HL-60 (cell line): ENCODE results near the gene TMEM183A.

Experiments
- DNase-seq, 2 experiments: peaks; one replicate each; pipeline ENCODE4 v3.0.0-alpha.2; 2010 to 2020; ENCODE audit warnings: low read depth in 1 of 2, low spot score in 1 of 2
- H3K27ac ChIP-seq: fragments of 250-450 bp; sonication (Bioruptor Pico); replicated peaks from 2 replicates; pipeline ENCODE4 v1.5.1; 2020; ENCODE audit warnings: mild to moderate bottlenecking, moderate library complexity
- H3K27me3 ChIP-seq: fragments of 250-450 bp; sonication (Bioruptor Pico); 2 replicates; pipeline ENCODE4 v1.5.1; 2021; ENCODE audit warnings: mild to moderate bottlenecking, moderate library complexity; ENCODE audit not compliant: insufficient read depth, poor library complexity, severe bottlenecking
- H3K4me3 ChIP-seq: replicated peaks from 2 replicates; pipeline ENCODE4 v1.5.1; 2011; ENCODE audit warnings: mild to moderate bottlenecking, control low read depth, low read length; ENCODE audit not compliant: insufficient read depth
- CTCF ChIP-seq: IDR thresholded peaks from one replicate; pipeline ENCODE4 v1.5.1; 2011; ENCODE audit warnings: low read length, control low read depth, inconsistent platforms; ENCODE audit not compliant: insufficient read depth
- GABPA ChIP-seq: IDR thresholded peaks from 2 replicates; pipeline ENCODE4 v1.6.1; 2012; ENCODE audit warnings: low read depth
- POLR2AphosphoS5 ChIP-seq: IDR thresholded peaks from 2 replicates; pipeline ENCODE4 v1.6.1; 2012; ENCODE audit warnings: low read depth
- SPI1 ChIP-seq: IDR thresholded peaks from 2 replicates; pipeline ENCODE4 v1.6.1; 2012; ENCODE audit warnings: low read depth, mild to moderate bottlenecking, borderline replicate concordance
- long read RNA-seq: library from polyadenylated mRNA; unstranded; transcript quantifications from one replicate; pipeline ENCODE4 v2.0.0, GENCODE V29; 2020
- TF ChIP-seq, protein P1 (sequence below): IDR thresholded peaks from 2 replicates; pipeline ENCODE4 v1.6.1; 2012; ENCODE audit warnings: low read depth; ENCODE audit not compliant: insufficient replicate concordance

The TMEM183A gene, protein sequence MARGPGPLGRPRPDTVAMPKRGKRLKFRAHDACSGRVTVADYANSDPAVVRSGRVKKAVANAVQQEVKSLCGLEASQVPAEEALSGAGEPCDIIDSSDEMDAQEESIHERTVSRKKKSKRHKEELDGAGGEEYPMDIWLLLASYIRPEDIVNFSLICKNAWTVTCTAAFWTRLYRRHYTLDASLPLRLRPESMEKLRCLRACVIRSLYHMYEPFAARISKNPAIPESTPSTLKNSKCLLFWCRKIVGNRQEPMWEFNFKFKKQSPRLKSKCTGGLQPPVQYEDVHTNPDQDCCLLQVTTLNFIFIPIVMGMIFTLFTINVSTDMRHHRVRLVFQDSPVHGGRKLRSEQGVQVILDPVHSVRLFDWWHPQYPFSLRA
- long read RNA-seq, transcript TMEM183A-201 (8 exons, 3,019 nt): major isoform, 392 of 613 reads
- long read RNA-seq, partial matches to known transcripts: 13 of 613 reads
- long read RNA-seq, other reads (novel, unspliced or antisense): 208 of 613 reads

- peak; percentile 97 to 98 for DNase-seq
- TF ChIP-seq POLR2AphosphoS5 (peak; percentile 99), GABPA (no peak), SPI1 (no peak)
- TF ChIP-seq, protein P1, sequence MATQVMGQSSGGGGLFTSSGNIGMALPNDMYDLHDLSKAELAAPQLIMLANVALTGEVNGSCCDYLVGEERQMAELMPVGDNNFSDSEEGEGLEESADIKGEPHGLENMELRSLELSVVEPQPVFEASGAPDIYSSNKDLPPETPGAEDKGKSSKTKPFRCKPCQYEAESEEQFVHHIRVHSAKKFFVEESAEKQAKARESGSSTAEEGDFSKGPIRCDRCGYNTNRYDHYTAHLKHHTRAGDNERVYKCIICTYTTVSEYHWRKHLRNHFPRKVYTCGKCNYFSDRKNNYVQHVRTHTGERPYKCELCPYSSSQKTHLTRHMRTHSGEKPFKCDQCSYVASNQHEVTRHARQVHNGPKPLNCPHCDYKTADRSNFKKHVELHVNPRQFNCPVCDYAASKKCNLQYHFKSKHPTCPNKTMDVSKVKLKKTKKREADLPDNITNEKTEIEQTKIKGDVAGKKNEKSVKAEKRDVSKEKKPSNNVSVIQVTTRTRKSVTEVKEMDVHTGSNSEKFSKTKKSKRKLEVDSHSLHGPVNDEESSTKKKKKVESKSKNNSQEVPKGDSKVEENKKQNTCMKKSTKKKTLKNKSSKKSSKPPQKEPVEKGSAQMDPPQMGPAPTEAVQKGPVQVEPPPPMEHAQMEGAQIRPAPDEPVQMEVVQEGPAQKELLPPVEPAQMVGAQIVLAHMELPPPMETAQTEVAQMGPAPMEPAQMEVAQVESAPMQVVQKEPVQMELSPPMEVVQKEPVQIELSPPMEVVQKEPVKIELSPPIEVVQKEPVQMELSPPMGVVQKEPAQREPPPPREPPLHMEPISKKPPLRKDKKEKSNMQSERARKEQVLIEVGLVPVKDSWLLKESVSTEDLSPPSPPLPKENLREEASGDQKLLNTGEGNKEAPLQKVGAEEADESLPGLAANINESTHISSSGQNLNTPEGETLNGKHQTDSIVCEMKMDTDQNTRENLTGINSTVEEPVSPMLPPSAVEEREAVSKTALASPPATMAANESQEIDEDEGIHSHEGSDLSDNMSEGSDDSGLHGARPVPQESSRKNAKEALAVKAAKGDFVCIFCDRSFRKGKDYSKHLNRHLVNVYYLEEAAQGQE: peak; percentile 26
These were observed at the start of gene TMEM183A for GRCh38 chr1:203006948-203007871. TSS of gene TMEM183A (plus strand) at chr1:203007374. CDS start at chr1:203007466, 92 bp downstream.

DNA sequence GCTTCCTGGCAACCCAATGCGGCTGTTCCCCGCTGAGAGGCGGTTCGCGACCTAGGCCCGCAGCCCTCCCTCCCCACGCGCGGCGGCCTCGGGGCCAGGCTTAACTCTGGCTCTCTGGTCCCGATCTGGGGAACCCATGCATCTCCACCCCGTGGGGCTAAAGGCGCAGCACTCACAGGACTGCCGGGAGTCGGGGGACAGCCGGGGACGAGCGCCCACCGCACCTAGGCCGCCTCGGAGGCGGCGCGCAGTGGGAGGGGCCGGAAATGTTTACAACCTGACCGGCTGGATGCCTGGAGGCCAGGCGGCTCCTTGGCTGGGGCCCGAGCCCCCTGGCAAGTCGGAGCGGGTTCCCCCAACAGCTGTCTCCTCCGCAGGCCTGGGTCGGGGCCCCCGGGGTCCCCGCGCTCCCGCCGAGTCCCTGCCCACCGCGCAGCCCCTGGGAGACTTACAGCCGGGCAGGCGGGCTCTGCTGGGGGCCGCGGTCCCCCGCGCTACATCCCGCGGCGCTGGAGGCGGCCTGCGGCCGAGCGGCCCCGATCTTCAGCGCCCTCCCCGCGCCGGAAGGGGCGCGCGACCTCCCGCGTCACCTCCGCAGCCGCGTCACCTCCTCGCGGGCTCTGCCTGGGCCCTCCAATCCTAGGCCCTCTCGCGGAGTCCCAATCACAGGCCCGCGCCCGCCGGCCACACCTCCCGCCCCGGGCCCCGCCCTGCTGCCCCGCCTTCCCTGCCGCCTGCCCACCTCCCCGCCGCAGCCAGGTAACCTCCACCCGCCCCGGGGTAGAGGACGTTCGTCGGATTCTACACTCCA is 49.2 kb upstream of the TMEM183A start, which contains the start of gene ADIPOR1:
TSS of gene ADIPOR1 (minus strand) at position 580 of the 811 bp plus-strand sequence. CDS start 7,242 bp downstream, outside the sequence.
- H3K27ac ChIP-seq: peak within 1 kb of the TSS; percentile 86

More at GRCh38 chr1:203006948-203007871, at the start of gene TMEM183A:
- Histone ChIP-seq H3K4me3 (peak within 1 kb of the TSS; percentile 90), H3K27ac (peak within 1 kb of the TSS; percentile 94), H3K27me3 (no peaks in the 10 kb centered on the region)

GRCh38 chr1:202958544-202959275 is 48.5 kb upstream of the TMEM183A start:
- Histone ChIP-seq H3K4me3 (peak overlapping the region; percentile 88), H3K27ac (peak overlapping the region; percentile 17), H3K27me3 (no peaks in the 10 kb centered on the region)
- TF ChIP-seq SPI1 (no peak), GABPA (no peak), POLR2AphosphoS5 (no peak)
- TF ChIP-seq, protein P1: no peak
- no peak for DNase-seq

More for the DNA sequence above, 49.2 kb upstream of the TMEM183A start, which contains the start of gene ADIPOR1:
- Histone ChIP-seq H3K27me3 (no peaks in the 10 kb centered on the region), H3K4me3 (peak within 1 kb of the TSS; percentile 88)
- peak; percentile 67 to 84 for DNase-seq
- no peak for TF ChIP-seq SPI1
- peak; percentile 65; the same call in 1 of the 2 replicates for TF ChIP-seq POLR2AphosphoS5
- peak; percentile 47; the same call in 1 of the 2 replicates for TF ChIP-seq GABPA

- no peak for DNase-seq
- Histone ChIP-seq H3K27me3 (no peaks in the 10 kb centered on the region), H3K27ac (no peak overlapping the region), H3K4me3 (no peak overlapping the region)
- TF ChIP-seq POLR2AphosphoS5: no peak
- TF ChIP-seq GABPA: no peak
- TF ChIP-seq CTCF: no peak
- TF ChIP-seq, protein P1: no peak
- TF ChIP-seq SPI1: no peak
These were observed 47.9 kb upstream of the TMEM183A start for GRCh38 chr1:202959276-202959620.
